NT2/D1 (cell line): ENCODE data around the gene ERBB4.

ENCODE experiments used
- SUZ12 ChIP-seq: IDR thresholded peaks from 2 replicates; pipeline ENCODE4 v1.6.1; 2011; ENCODE audit not compliant: insufficient read length, insufficient read depth; ENCODE audit errors: extremely low read depth
- YY1 ChIP-seq: IDR thresholded peaks from 2 replicates; pipeline ENCODE4 v1.6.1; 2011; ENCODE audit not compliant: insufficient read length, insufficient read depth
- ZNF274 ChIP-seq: IDR thresholded peaks from 2 replicates; pipeline ENCODE4 v1.6.1; 2011; ENCODE audit warnings: mild to moderate bottlenecking, low read depth, low read length

GRCh38 chr2:212073360-212073759 lies 465.2 kb downstream of the ERBB4 start:
- no peak for TF ChIP-seq YY1
- no peak for TF ChIP-seq ZNF274
- no peak for TF ChIP-seq SUZ12
